GM21515 (cell line): ENCODE results near the gene ISLR.
"Not testable (repeated sequence)": the region's sequence is repeated elsewhere in the genome, so short reads cannot be mapped to it uniquely, and the experiment has no call there.

ENCODE experiments used
- ATAC-seq: cut with Tn5 transposase; IDR thresholded peaks from one replicate; pipeline ENCODE4 v1.9.1; 2021; ENCODE audit not compliant: unreplicated experiment

The ISLR gene

DNA sequence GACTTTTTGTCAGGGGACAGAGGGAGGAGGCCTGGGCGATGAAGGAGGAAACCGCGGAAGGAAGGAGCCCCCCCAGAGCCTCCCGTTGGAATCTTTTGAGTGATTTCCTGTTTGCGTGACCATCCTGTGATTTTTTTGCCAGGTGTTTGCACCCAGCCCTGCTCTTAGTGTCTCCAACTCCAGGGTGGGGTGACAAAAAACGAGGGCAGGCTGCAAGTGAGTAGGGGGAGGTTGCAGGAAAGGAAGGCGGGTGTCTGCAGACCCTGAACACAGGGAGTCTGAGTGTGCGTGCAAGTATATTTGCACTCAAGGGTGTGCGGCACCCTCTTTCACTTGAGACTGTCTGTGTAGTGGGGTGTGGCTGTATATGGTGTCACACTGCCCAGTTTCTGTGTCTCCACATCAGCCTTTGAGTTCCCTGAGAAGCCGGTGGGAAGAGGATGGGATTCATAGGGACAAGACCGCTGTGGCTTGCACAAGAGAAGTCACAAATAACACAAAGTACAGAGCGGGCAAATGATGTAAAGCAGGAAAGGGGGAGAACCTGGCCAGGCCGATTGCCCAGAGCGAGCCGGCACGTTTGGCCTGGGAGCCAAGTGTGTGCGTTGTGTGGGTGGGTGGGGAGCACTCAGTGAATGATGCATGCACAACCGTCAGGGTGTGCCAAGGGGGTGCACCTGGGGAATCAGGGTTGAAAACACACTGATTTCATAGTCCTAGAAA, 36.5 kb upstream of the ISLR start:
- no peak for ATAC-seq

DNA sequence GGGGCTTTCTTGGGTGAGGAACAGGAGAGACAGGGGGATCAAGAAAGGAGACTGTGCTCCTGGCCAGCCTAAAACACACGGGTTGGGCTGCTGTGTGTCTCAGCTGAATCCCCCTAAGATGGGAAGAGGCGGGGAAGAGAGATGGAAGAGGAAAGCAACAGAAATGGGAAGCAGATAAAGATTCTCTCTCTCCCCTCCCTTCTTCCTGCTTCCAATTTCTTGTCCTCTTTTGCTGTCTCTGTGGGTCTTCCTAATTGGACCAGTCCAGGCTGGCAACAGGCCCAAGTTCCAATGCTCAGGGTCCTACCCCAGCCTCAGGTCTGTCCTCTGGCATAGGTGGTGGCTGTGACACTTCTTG, 36.0 kb upstream of the ISLR start:
- no peak for ATAC-seq

DNA sequence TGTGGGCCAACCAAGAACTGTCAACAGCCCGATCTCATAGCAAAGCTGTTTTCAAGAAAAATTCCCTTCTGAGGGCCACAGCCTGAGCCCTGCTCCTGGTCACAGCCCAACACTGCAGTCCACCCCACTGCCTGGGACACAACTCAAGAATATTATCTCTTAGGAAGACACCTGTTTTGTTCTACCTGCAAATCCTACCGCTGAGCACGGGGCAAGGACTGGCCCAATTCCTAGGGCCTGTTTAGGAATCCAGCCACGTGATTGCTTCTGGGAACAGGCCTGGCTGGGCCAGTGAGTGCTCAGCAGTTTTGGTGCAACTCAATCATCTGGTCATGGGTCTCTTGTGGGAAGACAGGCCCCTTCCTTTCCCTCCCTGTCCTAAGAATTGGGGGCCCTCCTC, 34.9 kb upstream of the ISLR start:
- ATAC-seq = no peak

DNA sequence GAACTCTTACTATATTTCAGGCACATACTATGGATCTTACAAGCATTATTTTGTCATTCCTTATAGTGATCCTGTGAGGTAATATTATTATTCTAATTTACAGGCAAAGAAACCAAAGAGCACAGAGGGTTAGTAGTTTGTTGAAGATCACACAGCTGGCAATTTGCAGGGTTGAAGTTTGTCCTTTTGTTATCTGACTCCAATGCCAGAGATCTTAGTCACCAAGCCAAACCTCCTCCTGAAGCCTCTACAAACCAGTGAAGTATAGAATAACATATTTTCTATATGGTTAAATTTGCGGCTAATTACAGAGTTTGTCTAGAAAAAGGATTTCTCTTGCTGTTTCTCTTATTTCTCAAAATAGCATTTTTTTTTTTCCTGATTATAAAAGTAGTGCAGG, 31.9 kb upstream of the ISLR start:
- no peak for ATAC-seq

DNA sequence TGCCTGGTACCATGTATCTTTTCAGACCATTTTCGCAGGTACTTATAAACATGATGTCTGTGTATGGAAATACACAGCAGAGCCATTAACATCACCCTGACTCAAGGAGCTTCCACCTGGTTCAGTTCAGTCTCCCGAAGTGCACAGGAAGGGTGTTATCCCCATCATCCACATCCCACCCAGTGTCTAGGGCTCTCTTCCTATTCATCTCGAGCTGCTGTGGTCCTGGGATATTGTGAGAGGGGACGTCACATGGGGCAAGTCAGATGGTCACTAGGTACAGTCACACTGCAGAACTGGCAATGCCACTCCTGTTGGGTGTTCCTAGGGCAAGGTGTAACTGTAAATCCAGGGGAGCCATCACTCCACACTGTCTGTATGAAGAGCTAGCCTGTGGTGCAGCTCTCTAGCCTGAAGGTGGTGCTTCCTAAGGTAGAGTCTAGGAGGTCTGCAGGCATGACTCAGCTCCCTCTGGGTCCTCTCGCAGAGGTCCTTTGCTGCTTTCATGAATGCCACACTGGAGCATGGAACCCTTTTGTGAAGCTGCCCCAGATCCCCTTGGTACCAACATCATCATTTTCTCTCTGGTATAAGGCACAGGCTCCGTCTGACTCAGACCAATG, 29.2 kb upstream of the ISLR start:
- no peak for ATAC-seq

GRCh38 chr15:74146277-74146800, 27.2 kb upstream of the ISLR start:
- ATAC-seq = no peak

DNA sequence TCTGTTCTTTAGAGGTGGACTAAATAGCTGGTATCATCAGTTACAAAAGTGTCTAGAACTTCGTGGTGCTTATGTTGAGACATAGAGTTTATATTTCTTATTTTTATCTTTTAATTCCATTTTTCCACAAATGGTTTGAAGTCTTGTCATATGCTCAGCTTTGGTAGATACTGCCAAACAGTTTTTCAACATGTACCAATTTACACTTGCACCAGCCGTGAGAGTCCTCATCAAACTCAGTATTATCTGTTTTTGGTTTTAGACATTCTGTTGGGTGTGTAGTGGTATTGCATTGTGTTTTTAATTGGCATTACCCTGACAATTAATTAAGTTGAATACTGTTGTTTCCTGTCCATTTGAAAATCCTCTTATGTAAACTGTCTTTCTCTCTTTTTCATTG, 26.5 kb upstream of the ISLR start:
- ATAC-seq = no peak

DNA sequence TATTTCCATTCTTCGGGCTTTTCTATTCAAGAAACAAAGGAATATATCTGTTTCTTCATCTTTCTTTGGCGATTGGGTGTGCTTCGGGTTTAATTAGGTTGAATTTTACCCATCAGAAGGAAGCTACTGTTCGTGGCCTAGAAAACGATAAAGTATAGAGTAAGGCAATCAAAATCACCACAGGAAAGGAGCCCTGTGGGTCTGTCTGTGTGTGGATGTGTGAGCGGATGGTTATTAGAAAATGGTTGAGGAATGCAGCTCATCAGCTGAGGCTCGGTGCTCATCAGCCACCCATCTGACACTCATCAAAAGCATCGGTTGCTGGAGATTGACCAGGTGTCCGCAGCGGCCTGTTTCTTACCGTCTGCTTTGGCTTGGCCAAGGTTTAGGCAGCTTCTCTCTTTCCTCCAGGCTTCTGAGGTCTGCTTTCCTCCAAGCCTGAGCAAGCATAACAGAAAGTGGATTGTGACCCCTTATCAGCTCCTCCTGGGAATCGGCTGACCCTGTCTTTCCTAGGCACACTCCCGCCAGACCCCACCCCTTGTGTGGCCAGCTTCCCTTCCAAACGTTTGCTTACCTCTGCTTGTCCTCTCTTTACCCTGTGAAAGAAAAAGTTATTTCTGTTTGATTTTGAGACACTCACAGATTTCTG, 17.6 kb upstream of the ISLR start:
- ATAC-seq = no peak

DNA sequence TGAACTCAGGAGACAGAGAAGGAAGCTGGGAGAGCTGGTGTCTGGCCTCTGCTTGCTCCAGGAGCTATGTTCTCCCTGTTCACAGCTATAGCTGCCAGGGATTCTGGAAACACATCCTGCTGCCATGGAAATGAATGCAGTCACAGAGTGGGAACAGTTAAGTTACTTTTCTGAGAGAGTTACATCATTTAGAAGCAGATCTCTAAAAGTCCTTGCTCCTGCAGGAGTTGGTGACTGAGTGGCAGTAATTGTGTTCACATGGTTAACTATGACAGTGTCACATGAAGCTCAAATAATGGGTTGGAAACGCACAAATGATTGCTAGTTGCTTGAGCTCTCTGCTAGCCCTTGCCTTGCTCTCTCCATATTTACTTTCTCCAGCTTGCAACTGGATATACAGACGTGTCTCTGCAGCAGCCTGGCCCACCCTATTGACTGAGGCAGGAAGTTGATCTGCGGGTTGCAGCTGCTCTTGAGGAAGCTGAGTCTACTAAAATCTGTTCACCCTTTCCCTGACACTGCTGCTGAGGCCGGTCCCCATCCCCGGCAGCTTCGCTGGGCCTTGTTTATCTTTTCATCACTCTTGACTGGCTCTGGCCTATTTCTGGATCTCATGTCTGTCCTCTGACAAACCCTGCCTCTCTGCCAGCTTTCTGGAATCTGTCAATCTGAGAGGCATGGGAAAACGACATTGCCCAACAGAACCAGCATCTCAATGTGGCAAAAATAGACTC, 16.7 kb upstream of the ISLR start:
- no peak for ATAC-seq

GRCh38 chr15:74157868-74158827, 15.4 kb upstream of the ISLR start:
- no peak for ATAC-seq

DNA sequence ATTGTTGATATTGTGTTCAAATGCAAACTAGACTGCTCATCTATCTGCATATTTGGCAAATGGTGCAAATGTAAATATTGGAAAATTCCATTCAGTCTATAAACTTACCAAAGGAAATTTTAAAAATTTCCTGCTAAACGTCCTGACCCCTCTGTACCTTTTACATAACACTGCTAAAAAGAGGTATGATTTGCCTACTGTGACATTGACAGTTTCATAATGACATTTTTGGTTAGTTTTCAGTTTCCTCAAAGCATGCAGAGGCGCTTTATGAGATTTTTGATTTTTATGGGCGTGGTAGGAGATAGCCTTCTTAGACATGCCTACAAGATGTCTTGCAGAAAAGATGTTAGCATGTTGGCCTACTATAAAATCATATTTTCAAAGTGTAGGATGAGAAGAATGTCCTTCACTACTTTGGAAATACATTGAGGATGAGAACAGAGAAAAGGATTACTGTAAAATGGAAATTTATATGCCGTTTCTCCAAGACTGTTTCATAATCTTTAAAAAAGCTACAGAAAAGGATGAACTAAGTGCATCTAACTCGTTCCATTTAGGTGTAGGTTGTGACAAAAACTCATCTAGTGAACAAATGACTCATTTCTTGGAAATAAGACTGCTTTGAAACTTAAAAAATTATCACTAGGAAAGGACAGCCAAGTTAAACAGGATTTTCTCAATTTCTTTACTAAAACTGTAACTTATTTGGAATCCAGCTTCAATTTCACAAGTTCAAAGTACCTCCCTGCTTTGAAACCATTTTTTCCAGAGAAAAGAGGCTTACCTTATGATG, 14.5 kb upstream of the ISLR start:
- no peak for ATAC-seq

DNA sequence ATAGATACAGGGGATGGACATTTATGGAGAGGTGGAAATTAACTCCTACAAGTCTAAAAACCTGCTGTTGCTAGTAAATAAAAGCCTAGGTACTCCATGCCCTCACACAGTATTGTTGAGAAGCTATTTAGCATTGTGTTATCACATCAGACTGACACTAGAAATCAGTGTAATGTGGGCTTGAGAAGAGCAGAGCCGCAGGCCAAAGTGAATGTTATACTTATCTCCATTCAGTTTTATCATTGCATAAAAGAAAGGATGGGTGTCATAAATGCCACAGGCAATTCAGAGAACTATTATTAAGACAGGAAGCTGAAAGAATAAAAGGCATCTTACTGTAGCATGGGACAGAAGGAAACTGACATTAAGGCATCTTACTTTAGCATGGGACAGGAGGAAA, 13.7 kb upstream of the ISLR start:
- no peak for ATAC-seq

DNA sequence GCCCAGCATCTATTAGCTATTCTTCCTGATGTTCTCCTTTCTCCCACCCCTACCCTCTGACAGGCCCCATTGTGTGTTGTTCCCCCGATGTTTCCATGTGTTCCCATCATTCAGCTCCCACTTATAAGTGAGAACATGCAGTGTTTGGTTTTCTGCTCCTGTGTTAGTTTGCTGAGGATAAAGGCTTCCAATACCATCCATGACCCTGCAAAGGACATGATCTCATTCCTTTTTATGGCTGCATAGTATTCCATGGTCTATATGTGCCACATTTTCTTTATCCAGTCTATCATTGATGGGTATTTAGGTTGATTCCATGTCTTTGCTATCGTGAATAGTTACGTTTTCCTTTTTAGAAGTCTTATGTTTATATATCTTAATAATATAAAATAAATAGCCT, 13.1 kb upstream of the ISLR start:
- ATAC-seq = not testable (repeated sequence)

GRCh38 chr15:74162195-74162536, 11.3 kb upstream of the ISLR start:
- ATAC-seq = not testable (repeated sequence)

DNA sequence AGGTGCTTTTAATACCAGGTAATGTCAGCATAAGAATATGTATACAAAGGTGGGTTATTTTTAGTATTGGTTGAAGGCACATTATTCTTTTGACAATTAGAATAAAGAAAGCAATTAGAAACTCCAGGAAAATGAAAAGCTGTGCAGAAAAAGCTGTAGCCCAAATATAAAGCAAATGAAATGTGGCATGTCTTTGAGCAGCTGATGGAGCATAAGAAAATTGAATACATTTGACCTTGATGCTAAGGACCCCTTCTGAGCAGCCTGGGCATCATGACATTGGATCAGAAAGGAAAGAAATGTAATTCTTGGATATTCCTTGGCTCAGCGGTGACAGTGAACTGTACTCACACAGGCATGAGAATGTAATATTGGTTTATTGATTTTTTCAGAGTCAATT, 8.0 kb upstream of the ISLR start:
- ATAC-seq = no peak

GRCh38 chr15:74167891-74168331, 5.6 kb upstream of the ISLR start:
- no peak for ATAC-seq

DNA sequence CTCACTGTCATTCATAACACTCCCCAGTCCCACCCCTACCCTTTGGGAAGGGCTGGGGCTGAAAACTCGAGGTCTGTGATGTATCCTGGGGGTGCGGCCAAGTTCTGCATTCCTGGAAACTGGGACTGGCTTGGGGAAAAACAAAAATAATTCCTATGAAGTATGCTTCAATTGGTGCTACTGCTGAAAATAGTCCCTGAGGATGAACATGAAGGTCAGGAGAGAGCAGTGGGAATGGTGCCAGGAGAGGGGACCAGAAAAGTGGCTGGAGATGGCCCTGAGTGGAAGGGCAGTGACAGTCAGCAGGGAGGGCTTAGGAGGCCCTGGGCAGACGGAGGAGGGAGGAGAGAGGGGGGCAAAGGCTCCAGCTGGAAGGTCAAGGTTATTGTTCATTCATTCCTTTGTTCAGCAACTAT, 4.8 kb upstream of the ISLR start:
- no peak for ATAC-seq

DNA sequence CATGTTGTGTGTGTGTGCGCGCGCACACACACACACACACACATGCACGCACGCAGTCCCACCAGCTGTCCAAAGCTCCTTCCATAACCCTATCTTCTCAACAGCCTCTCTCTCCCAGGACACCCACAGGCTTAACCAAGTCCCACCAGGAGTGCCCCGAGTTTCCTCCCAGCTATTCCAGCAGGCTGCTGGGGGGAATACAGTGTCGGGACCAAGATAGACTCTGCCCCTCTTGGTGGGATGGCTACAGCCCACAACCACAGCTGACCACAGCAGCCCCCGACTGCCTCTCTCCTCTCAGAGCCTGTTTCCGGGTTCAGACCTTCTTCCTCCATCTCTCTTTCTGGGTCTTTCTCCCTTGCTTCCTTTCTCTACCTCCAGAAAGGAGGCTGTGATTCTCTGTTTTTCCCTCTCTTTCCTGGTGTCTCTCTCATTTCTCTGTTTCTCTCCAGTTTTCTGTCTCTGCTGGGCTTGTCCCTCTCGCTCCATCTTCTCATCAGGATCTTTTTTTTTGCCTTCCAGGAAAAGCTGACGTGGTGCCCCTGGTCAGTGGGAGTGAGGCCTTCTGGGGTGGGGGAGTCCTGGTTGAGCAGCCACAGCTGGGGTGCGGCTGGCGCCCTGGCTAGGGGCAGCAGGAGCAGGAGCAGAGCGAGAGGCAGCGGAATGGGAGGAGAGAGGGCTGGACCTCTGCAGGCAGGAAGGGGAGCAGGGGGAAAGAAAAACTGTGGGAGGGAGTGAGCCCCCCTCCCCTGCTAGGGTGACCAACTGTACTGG, 3.3 kb upstream of the ISLR start:
- ATAC-seq = no peak
